Neural cell (in vitro differentiated cells): Measurements from ENCODE around the gene EPC1. TPM values are rescaled to one million over a fixed set of nuclear protein-coding genes. Genes with fewer than 3 reads are reported as not detected.

Experiments used
- H2AFZ ChIP-seq: fragments of 200-600, 300-800 bp; sonication (generic), shearing (Covaris generic); 2 replicates; pipeline ENCODE4 v1.6.0; 2014; ENCODE audit warnings: low read depth, mild to moderate bottlenecking, antibody characterized with exemption, low read length, moderate library complexity
- H3F3A ChIP-seq: fragments of 200-600 bp; shearing (Covaris generic); 2 replicates; pipeline ENCODE4 v1.6.1; 2016; ENCODE audit warnings: mild to moderate bottlenecking, moderate library complexity, mixed read lengths, antibody characterized with exemption, low read length; ENCODE audit not compliant: insufficient read depth, poor library complexity, severe bottlenecking
- H3K27ac ChIP-seq: fragments of 200-600, 300-800 bp; sonication (generic), shearing (Covaris generic); 2 replicates; pipeline ENCODE4 v1.5.1; 2014; ENCODE audit warnings: mild to moderate bottlenecking, low read length, moderate library complexity
- H3K27me3 ChIP-seq: fragments of 300-800, 200-600 bp; sonication (generic), shearing (Covaris generic); 2 replicates; pipeline ENCODE4 v1.6.0; 2014; ENCODE audit warnings: mild to moderate bottlenecking, low read depth, low read length, moderate library complexity; ENCODE audit not compliant: insufficient read depth
- H3K36me3 ChIP-seq: fragments of 300-800, 200-600 bp; sonication (generic), shearing (Covaris generic); 2 replicates; pipeline ENCODE4 v1.5.1; 2014; ENCODE audit warnings: mild to moderate bottlenecking, antibody characterized with exemption, low read length, moderate library complexity; ENCODE audit not compliant: insufficient read depth
- H3K4me2 ChIP-seq: fragments of 300-800, 200-600 bp; sonication (generic), shearing (Covaris generic); 2 replicates; pipeline ENCODE4 v1.6.0; 2014; ENCODE audit warnings: mild to moderate bottlenecking, low read length
- H3K4me3 ChIP-seq: fragments of 300-800, 200-600 bp; sonication (generic), shearing (Covaris generic); 2 replicates; pipeline ENCODE4 v1.5.1; 2014; ENCODE audit warnings: mild to moderate bottlenecking, low read length, moderate library complexity
- H3K79me2 ChIP-seq: fragments of 200-600 bp; shearing (Covaris generic); replicated peaks from 2 replicates; pipeline ENCODE4 v1.6.0; 2014; ENCODE audit warnings: mild to moderate bottlenecking, low read length, moderate library complexity; ENCODE audit not compliant: insufficient read depth
- H3K9ac ChIP-seq: fragments of 300-800, 200-600 bp; sonication (generic), shearing (Covaris generic); 2 replicates; pipeline ENCODE4 v1.6.1; 2016; ENCODE audit warnings: mild to moderate bottlenecking, low read length, mixed read lengths
- H3K9me2 ChIP-seq: fragments of 200-600 bp; shearing (Covaris generic); 2 replicates; pipeline ENCODE4 v1.6.1; 2016; ENCODE audit warnings: mild to moderate bottlenecking, low read length, mixed read lengths; ENCODE audit not compliant: insufficient read depth
- H3K9me3 ChIP-seq: fragments of 200-600, 300-800 bp; sonication (generic), shearing (Covaris generic); 2 replicates; pipeline ENCODE4 v1.6.1; 2016; ENCODE audit warnings: mild to moderate bottlenecking, mixed run types, low read length, moderate library complexity, mixed read lengths
- H4K20me1 ChIP-seq: fragments of 200-600 bp; shearing (Covaris generic); 2 replicates; pipeline ENCODE4 v1.6.1; 2016; ENCODE audit warnings: mild to moderate bottlenecking, mixed run types; ENCODE audit not compliant: insufficient read depth
- EP300 ChIP-seq: fragments of 450-650 bp; conservative IDR thresholded peaks from 2 replicates; pipeline ENCODE4 v1.6.1; 2014; ENCODE audit warnings: antibody characterized with exemption, mild to moderate bottlenecking, moderate library complexity; ENCODE audit not compliant: poor library complexity, severe bottlenecking
- EZH2 ChIP-seq: fragments of 200-600, 300-800 bp; shearing (Covaris generic), sonication (generic); IDR thresholded peaks from 2 replicates; pipeline ENCODE4 v1.6.1; 2014; ENCODE audit warnings: antibody characterized with exemption, low read length, borderline replicate concordance, mild to moderate bottlenecking; ENCODE audit not compliant: insufficient read depth, poor library complexity, severe bottlenecking
- MXI1 ChIP-seq: fragments of 450-650 bp; conservative IDR thresholded peaks from 2 replicates; pipeline ENCODE4 v1.6.1; 2014; ENCODE audit warnings: antibody characterized with exemption, mild to moderate bottlenecking; ENCODE audit not compliant: poor library complexity, severe bottlenecking
- POLR2AphosphoS5 ChIP-seq: IDR thresholded peaks from 2 replicates; pipeline ENCODE4 v1.6.1; 2012
- RAD21 ChIP-seq: fragments of 450-650 bp; conservative IDR thresholded peaks from 2 replicates; pipeline ENCODE4 v1.6.1; 2014; ENCODE audit warnings: antibody characterized with exemption, mild to moderate bottlenecking, moderate library complexity
- REST ChIP-seq: IDR thresholded peaks from 2 replicates; pipeline ENCODE4 v1.6.1; 2012; ENCODE audit warnings: borderline replicate concordance
- SMC3 ChIP-seq: fragments of 450-650 bp; conservative IDR thresholded peaks from 2 replicates; pipeline ENCODE4 v1.6.1; 2014; ENCODE audit warnings: antibody characterized with exemption, mild to moderate bottlenecking, moderate library complexity; ENCODE audit not compliant: poor library complexity
- TAF1 ChIP-seq: IDR thresholded peaks from 2 replicates; pipeline ENCODE4 v1.6.1; 2012; ENCODE audit warnings: low read depth
- polyA plus RNA-seq: library from polyadenylated mRNA; depleted of rRNA; stranded (reverse); fragments of >200 nt; gene quantifications from 2 replicates; pipeline ENCODE4 v1.2.3, GENCODE V29; 2014
- TF ChIP-seq, protein P1 (sequence below): fragments of 450-650 bp; IDR thresholded peaks from 2 replicates; pipeline ENCODE4 v1.5.1; 2014; ENCODE audit warnings: antibody characterized with exemption, mild to moderate bottlenecking, moderate library complexity; ENCODE audit not compliant: poor library complexity, severe bottlenecking

Gene EPC1
- polyA plus RNA-seq, 1 donor from 2014 or later: 137 TPM

DNA sequence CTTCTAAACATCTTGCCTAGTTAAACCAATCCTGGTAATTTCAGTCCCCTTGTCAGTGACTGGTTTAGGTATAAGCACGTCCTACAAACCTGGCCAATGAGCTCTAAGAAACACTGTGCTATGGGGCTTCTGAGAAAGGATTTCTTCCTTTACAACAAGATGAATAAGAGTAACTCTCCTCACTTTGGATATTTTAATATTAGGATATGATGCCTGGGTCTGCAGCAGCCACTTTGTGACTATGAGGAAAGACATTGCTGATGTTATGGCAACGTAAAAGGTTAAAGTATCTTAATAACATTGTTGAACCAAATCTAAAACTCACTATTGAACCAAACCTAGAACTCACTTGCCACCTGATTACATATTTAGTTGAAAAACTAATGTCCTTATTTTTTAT, 26.5 kb upstream of the EPC1 start:
- no peaks in the 10 kb centered on the region for H4K20me1 ChIP-seq
- H3K9ac ChIP-seq: no peak overlapping the region
- no peak overlapping the region for H3K4me3 ChIP-seq
- no peaks in the 10 kb centered on the region for H3K9me2 ChIP-seq
- no peak overlapping the region for H2AFZ ChIP-seq
- TF ChIP-seq RAD21 (no peak), EZH2 (no peak), MXI1 (no peak), SMC3 (no peak), EP300 (no peak), REST (no peak), POLR2AphosphoS5 (no peak)
- TF ChIP-seq, protein P1, sequence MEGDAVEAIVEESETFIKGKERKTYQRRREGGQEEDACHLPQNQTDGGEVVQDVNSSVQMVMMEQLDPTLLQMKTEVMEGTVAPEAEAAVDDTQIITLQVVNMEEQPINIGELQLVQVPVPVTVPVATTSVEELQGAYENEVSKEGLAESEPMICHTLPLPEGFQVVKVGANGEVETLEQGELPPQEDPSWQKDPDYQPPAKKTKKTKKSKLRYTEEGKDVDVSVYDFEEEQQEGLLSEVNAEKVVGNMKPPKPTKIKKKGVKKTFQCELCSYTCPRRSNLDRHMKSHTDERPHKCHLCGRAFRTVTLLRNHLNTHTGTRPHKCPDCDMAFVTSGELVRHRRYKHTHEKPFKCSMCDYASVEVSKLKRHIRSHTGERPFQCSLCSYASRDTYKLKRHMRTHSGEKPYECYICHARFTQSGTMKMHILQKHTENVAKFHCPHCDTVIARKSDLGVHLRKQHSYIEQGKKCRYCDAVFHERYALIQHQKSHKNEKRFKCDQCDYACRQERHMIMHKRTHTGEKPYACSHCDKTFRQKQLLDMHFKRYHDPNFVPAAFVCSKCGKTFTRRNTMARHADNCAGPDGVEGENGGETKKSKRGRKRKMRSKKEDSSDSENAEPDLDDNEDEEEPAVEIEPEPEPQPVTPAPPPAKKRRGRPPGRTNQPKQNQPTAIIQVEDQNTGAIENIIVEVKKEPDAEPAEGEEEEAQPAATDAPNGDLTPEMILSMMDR: no peak
- H3K27me3 ChIP-seq: no peaks in the 10 kb centered on the region
- no peak overlapping the region for H3K27ac ChIP-seq
- H3F3A ChIP-seq: no peaks in the 10 kb centered on the region
- peaks cover 5% of the 10 kb centered on the region for H3K36me3 ChIP-seq
- H3K79me2 ChIP-seq: peaks cover 99% of the 10 kb centered on the region
- H3K9me3 ChIP-seq: no peaks in the 10 kb centered on the region
- no peak overlapping the region for H3K4me2 ChIP-seq

DNA sequence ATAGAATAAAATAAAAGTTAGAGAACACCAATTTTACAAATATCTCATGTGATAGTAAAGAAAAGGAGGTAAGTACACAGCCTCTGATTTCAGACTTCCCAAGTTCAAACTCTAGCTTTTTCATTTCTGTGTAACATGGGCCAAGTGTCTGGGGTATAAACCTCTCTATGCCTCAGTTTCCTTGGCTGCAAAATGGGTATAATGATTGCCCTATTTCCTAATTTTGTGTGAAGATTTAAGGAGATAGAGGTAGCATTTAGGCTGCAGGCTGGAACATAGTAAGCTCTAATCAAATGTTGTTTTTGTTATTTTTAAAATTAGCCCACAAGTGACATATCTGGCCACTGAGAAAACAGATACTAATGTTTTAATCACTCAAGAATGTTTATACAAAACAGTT, 26.1 kb upstream of the EPC1 start:
- no peak overlapping the region for H3K4me3 ChIP-seq
- no peak overlapping the region for H3K4me2 ChIP-seq
- H4K20me1 ChIP-seq: peaks cover under 1% of the 10 kb centered on the region
- TF ChIP-seq, protein P1: no peak
- TF ChIP-seq SMC3 (no peak), RAD21 (no peak), EP300 (no peak), MXI1 (no peak), TAF1 (no peak), EZH2 (no peak), POLR2AphosphoS5 (no peak), REST (no peak)
- no peak overlapping the region for H3K27ac ChIP-seq
- H3K9me3 ChIP-seq: no peaks in the 10 kb centered on the region
- peaks cover 99% of the 10 kb centered on the region for H3K79me2 ChIP-seq
- H3K9me2 ChIP-seq: no peaks in the 10 kb centered on the region
- H3F3A ChIP-seq: no peaks in the 10 kb centered on the region
- peaks cover 5% of the 10 kb centered on the region for H3K36me3 ChIP-seq
- H3K27me3 ChIP-seq: no peaks in the 10 kb centered on the region
- no peak overlapping the region for H3K9ac ChIP-seq
- no peak overlapping the region for H2AFZ ChIP-seq
